Measurements from ENCODE around the gene DDX41. TPM values are rescaled to one million over a fixed set of nuclear protein-coding genes. Genes with fewer than 3 reads are reported as not detected.

DDX41 gene
- total RNA-seq, 1 experiment from 2014 or later, result 318 TPM

DNA sequence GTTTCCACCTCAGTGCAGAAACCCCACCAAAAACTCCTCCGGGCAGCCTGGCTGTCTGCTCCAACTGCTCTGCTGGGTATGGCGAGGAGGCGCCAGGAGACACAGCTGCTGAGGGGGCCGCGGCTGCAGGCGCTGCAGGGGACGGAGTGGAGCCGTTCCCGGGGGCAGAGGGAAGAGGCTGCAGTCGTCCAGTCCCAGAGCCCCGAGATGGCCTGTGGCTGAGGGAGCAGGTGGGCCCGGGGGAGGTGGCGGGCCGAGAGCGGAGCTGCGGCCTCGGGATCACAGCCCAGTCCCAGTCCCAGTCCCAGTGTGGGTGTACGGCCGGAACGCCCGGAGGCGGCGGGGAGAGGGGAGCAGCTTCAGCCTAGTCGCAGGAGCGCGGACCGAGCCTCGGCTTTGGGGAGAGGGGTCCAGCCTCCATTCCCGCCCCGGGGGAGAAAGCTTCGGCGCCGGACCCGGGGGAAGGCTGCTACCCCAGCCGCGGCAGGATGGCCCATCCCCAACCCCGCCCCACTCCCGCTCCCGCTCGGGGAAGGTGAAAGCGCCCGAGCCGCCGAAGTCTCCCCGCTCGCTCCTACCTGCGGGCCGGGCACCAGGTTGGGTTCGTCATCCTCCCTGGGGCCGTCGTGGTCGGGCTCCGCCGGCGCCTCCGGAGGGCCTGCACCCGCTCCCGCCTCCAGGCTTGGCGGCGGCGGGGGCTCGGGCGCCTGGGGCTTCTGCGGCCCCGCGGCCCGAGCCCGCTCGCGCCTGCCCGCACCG is 37.1 kb upstream of the DDX41 start:
- TF ChIP-seq, protein P1, sequence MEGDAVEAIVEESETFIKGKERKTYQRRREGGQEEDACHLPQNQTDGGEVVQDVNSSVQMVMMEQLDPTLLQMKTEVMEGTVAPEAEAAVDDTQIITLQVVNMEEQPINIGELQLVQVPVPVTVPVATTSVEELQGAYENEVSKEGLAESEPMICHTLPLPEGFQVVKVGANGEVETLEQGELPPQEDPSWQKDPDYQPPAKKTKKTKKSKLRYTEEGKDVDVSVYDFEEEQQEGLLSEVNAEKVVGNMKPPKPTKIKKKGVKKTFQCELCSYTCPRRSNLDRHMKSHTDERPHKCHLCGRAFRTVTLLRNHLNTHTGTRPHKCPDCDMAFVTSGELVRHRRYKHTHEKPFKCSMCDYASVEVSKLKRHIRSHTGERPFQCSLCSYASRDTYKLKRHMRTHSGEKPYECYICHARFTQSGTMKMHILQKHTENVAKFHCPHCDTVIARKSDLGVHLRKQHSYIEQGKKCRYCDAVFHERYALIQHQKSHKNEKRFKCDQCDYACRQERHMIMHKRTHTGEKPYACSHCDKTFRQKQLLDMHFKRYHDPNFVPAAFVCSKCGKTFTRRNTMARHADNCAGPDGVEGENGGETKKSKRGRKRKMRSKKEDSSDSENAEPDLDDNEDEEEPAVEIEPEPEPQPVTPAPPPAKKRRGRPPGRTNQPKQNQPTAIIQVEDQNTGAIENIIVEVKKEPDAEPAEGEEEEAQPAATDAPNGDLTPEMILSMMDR (conservative IDR thresholded peaks at IDR 0.05; ENCODE audit: low read depth, low read length), result no peak
- no peak for TF ChIP-seq EZH2phosphoT487 (IDR thresholded peaks at IDR 0.05; ENCODE audit: borderline replicate concordance, low read length)
- TF ChIP-seq EZH2 (IDR thresholded peaks at IDR 0.05; ENCODE audit: low read length, unreplicated experiment), result no peak
- Histone ChIP-seq H3K9me2 (replicated peaks; ENCODE audit: low read length) (no peaks in the 10 kb centered on the region), H4K20me1 (ENCODE audit: low read length) (peaks cover 15% of the 10 kb centered on the region; the same call in 1 of the 2 replicates), H3K4me3 (ENCODE audit: low read length) (peak overlapping the region; percentile 93), H3K27me3 (ENCODE audit: low read length) (no peaks in the 10 kb centered on the region), H3K9me3 (ENCODE audit: low read length) (no peaks in the 10 kb centered on the region), H3K27ac (ENCODE audit: low read length) (no peak overlapping the region), H3K36me3 (ENCODE audit: low read depth, low read length) (no peaks in the 10 kb centered on the region; the same call in 1 of the 2 replicates), H3K79me2 (ENCODE audit: low read length) (peaks cover 55% of the 10 kb centered on the region), H3K4me2 (ENCODE audit: low read length) (peak overlapping the region; percentile 93), H3F3A (ENCODE audit: low read length, unreplicated experiment) (no peaks in the 10 kb centered on the region), H2AFZ (ENCODE audit: low read length) (peak overlapping the region; percentile 76), H3K9ac (ENCODE audit: low read length) (peak overlapping the region; percentile 79), H3K4me1 (ENCODE audit: insufficient read depth, low read length) (peaks cover 21% of the 10 kb centered on the region)
- no TSS peak for BruUV-seq (replicated peaks)
- ChIA-PET POLR2A (ENCODE audit: unreplicated experiment) (no interaction called here), CTCF (no interaction called here)
- ATAC-seq, result peak; percentile 61
- no peak for DNase-seq
- intact Hi-C loops (cut with micrococcal nuclease), result loop anchor here (2.0 to 5.0 kb wide), 2 partner anchors 37 to 39 kb away; partner anchors contain the start of genes DDX41 and TMED9

DNA sequence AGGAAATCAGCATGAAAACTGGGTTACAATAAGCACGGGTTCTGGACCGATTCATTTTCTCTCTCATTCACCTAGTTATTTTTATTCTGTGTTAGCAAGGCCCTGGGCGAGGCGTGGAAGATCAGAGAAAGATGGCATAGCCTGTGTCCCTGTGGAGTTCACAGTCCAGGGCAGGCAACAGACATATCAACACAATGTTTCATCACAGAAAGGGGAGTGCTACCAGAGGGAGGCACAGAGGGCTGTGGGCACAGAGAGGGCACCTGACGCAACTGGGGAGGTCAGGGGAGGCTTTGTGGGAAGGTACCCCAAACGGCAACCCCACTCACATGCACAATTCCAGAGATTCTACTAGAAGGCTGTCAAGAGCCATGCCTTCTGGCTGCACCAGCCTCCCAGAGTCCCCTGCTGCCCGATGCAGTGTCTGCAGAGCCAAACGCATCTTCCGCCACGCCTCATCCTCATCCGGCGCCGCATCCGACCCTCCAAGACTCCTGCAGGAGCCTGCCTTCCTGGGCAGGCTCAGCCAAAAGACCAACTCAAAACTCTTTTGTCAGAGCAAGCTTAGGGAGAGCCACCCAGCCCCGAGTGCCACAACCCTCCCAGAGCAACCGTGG is 36.2 kb upstream of the DDX41 start:
- TF ChIP-seq, protein P1 (conservative IDR thresholded peaks at IDR 0.05; ENCODE audit: low read depth, low read length), result no peak
- TF ChIP-seq EZH2 (IDR thresholded peaks at IDR 0.05; ENCODE audit: low read length, unreplicated experiment), result no peak
- no peak for TF ChIP-seq EZH2phosphoT487 (IDR thresholded peaks at IDR 0.05; ENCODE audit: borderline replicate concordance, low read length)
- CTCF ChIA-PET, result no interaction called here
- H3K4me1 ChIP-seq (ENCODE audit: insufficient read depth, low read length), result peaks cover 24% of the 10 kb centered on the region
- DNase-seq (peak; percentile 23), ATAC-seq (peak; percentile 37)
- H3K9ac ChIP-seq (ENCODE audit: low read length), result peak overlapping the region; percentile 79
- POLR2A ChIA-PET (ENCODE audit: unreplicated experiment), result no interaction called here
- no TSS peak for BruUV-seq (replicated peaks)
- intact Hi-C loops (cut with micrococcal nuclease), result loop anchor here (5.0 kb wide), 1 partner anchor 36 kb away; the partner anchor contains the start of gene DDX41
- H2AFZ ChIP-seq (ENCODE audit: low read length), result peak overlapping the region; percentile 76; the same call in 1 of the 2 replicates
- no peaks in the 10 kb centered on the region for H3K27me3 ChIP-seq (ENCODE audit: low read length)
- H3K79me2 ChIP-seq (ENCODE audit: low read length), result peaks cover 64% of the 10 kb centered on the region
- H3K9me2 ChIP-seq (replicated peaks; ENCODE audit: low read length), result no peaks in the 10 kb centered on the region
- no peaks in the 10 kb centered on the region for H3K9me3 ChIP-seq (ENCODE audit: low read length)
- peaks cover 2% of the 10 kb centered on the region for H3F3A ChIP-seq (ENCODE audit: low read length, unreplicated experiment)
- H4K20me1 ChIP-seq (ENCODE audit: low read length), result peaks cover 15% of the 10 kb centered on the region; the same call in 1 of the 2 replicates
- H3K36me3 ChIP-seq (ENCODE audit: low read depth, low read length), result no peaks in the 10 kb centered on the region; the same call in 1 of the 2 replicates
- H3K4me3 ChIP-seq (ENCODE audit: low read length), result peak overlapping the region; percentile 93
- H3K4me2 ChIP-seq (ENCODE audit: low read length), result peak overlapping the region; percentile 93
- no peak overlapping the region for H3K27ac ChIP-seq (ENCODE audit: low read length)
